GM12878 (cell line): Measurements from ENCODE around the gene TACC3. TPM values are rescaled to one million over a fixed set of nuclear protein-coding genes. Genes with fewer than 3 reads are reported as not detected.

Experiments used
- ATAC-seq: fragments of 200-7000 bp; cut with Tn5 transposase; 3 replicates; pipeline ENCODE4 v1.9.1; 2020; ENCODE audit warnings: mild to moderate bottlenecking, moderate library complexity
- BruUV-seq: library from RNA; stranded (reverse); fragments of 400-500 nt; replicated peaks from 2 replicates; lab custom pipeline; 2021; lab: Mats Ljungman, UMichigan
- CTCF ChIA-PET: fragments of 300-600 bp; sonication (Branson Sonifier 250); formaldehyde crosslinking; extraction: SDS; loops from one replicate; lab custom pipeline; 2021; ENCODE audit warnings: inconsistent platforms; lab: Yijun Ruan, JAX
- POLR2A ChIA-PET: fragments of 350-600 bp; formaldehyde crosslinking; extraction: SDS; loops from one replicate; lab custom pipeline; 2021; ENCODE audit warnings: inconsistent platforms; lab: Charles Lee
- RAD21 ChIA-PET: fragments of 300-600 bp; sonication (Branson Sonifier 250); formaldehyde crosslinking; loops from one replicate; lab custom pipeline; 2023; ENCODE audit warnings: antibody characterized with exemption; ENCODE audit not compliant: unreplicated experiment; lab: Charles Lee
- SMC1A ChIA-PET: fragments of 300-600 bp; sonication (Branson Sonifier 250); formaldehyde crosslinking; loops from one replicate; lab custom pipeline; 2023; ENCODE audit not compliant: unreplicated experiment, uncharacterized antibody; lab: Charles Lee
- DNase-seq: peaks from one replicate; pipeline ENCODE4 v3.0.0-alpha.2; 2011; ENCODE audit warnings: low read depth, low spot score
- FAIRE-seq: peaks from 3 replicates; lab custom pipeline; 2011; peaks lifted over from hg19 to GRCh38; lab: Jason Lieb, UNC
- H2AFZ ChIP-seq: 2 replicates; pipeline ENCODE4 v1.6.0; 2011; ENCODE audit warnings: low read depth, low read length, control low read depth; ENCODE audit not compliant: control insufficient read depth
- H3K27ac ChIP-seq: 2 replicates; pipeline ENCODE4 v1.5.1; 2011; ENCODE audit warnings: control low read depth; ENCODE audit not compliant: control insufficient read depth, insufficient read depth
- H3K27me3 ChIP-seq, 2 experiments: replicated peaks in 1 of 2; 2 replicates each; pipeline versions ENCODE4 v1.6.0 to v1.6.1; 2011; ENCODE audit warnings: low read length in 1 of 2; ENCODE audit not compliant: control insufficient read depth in 2 of 2, insufficient read depth in 2 of 2
- H3K36me3 ChIP-seq, 2 experiments: 2 replicates each; pipeline ENCODE4 v1.5.1; 2011; ENCODE audit warnings: low read length in 1 of 2; ENCODE audit not compliant: control insufficient read depth in 2 of 2, insufficient read depth in 2 of 2
- H3K4me1 ChIP-seq: 2 replicates; pipeline ENCODE4 v1.6.1; 2011; ENCODE audit warnings: mild to moderate bottlenecking, low read length, moderate library complexity, mixed read lengths; ENCODE audit not compliant: control insufficient read depth, insufficient read depth
- H3K4me2 ChIP-seq: 2 replicates; pipeline ENCODE4 v1.6.0; 2011; ENCODE audit warnings: control low read depth; ENCODE audit not compliant: control insufficient read depth, insufficient read depth
- H3K4me3 ChIP-seq: fragments of 200-600 bp; sonication (generic); 2 replicates; pipeline ENCODE4 v1.5.1; 2016
- H3K79me2 ChIP-seq: 2 replicates; pipeline ENCODE4 v1.6.0; 2011; ENCODE audit warnings: low read length; ENCODE audit not compliant: control insufficient read depth, insufficient read depth
- H3K9ac ChIP-seq: 2 replicates; pipeline ENCODE4 v1.8.0; 2011; ENCODE audit warnings: low read length, control low read depth, mixed read lengths; ENCODE audit not compliant: control insufficient read depth, insufficient read depth
- H3K9me3 ChIP-seq: replicated peaks from 3 replicates; pipeline ENCODE4 v1.5.1; 2011; ENCODE audit warnings: mild to moderate bottlenecking, low read length; ENCODE audit not compliant: control insufficient read depth, insufficient read depth
- H4K20me1 ChIP-seq: 2 replicates; pipeline ENCODE4 v1.6.0; 2011; ENCODE audit not compliant: control insufficient read depth, insufficient read depth
- BHLHE40 ChIP-seq, 2 experiments: fragments of 450-650 bp in 1 of 2; IDR thresholded peaks; 2 replicates each; pipeline ENCODE4 v1.6.1; 2011 to 2017; ENCODE audit warnings: low read depth in 2 of 2, borderline replicate concordance in 1 of 2, improper control_type of control experiment in 1 of 2, low read length in 1 of 2, mild to moderate bottlenecking in 1 of 2
- CBX5 ChIP-seq: sonication (generic); IDR thresholded peaks from 2 replicates; pipeline ENCODE4 v1.6.1; 2016; ENCODE audit warnings: low read depth, moderate library complexity, mild to moderate bottlenecking, inconsistent platforms
- CEBPB ChIP-seq, 2 experiments: fragments of 150-350 bp in 1 of 2; IDR thresholded peaks; 2 replicates each; pipeline ENCODE4 v1.6.1; 2012 to 2014; ENCODE audit warnings: low read depth in 2 of 2, low read length in 2 of 2, borderline replicate concordance in 1 of 2, inconsistent platforms in 1 of 2
- FOS ChIP-seq: IDR thresholded peaks from 3 replicates; pipeline ENCODE4 v1.6.1; 2011; ENCODE audit warnings: borderline replicate concordance; ENCODE audit not compliant: insufficient read length; ENCODE audit errors: extremely low read depth
- HDAC6 ChIP-seq: fragments of 200-600 bp; sonication (generic); IDR thresholded peaks from one replicate; pipeline ENCODE4 v1.8.0; 2017; ENCODE audit warnings: antibody characterized with exemption; ENCODE audit not compliant: unreplicated experiment
- KDM1A ChIP-seq: fragments of 200-600 bp; sonication (generic); IDR thresholded peaks from 2 replicates; pipeline ENCODE4 v1.6.1; 2016; ENCODE audit warnings: borderline replicate concordance
- RBBP5 ChIP-seq: fragments of 200-600 bp; sonication (generic); conservative IDR thresholded peaks from 2 replicates; pipeline ENCODE4 v1.6.1; 2016
- SMAD5 ChIP-seq: IDR thresholded peaks from 2 replicates; pipeline ENCODE4 v1.6.1; 2016; ENCODE audit warnings: antibody characterized with exemption, low read depth
- SMC3 ChIP-seq: IDR thresholded peaks from 2 replicates; pipeline ENCODE4 v1.6.1; 2011; ENCODE audit warnings: low read length, improper control_type of control experiment, borderline replicate concordance
- SPI1 ChIP-seq: IDR thresholded peaks from 2 replicates; pipeline ENCODE4 v1.6.1; 2011; ENCODE audit warnings: low read depth, mild to moderate bottlenecking, low read length, moderate library complexity, borderline replicate concordance; ENCODE audit not compliant: insufficient read depth
- SRF ChIP-seq, 2 experiments: IDR thresholded peaks; 2 replicates each; pipeline ENCODE4 v1.6.1; 2011; ENCODE audit warnings: low read depth in 2 of 2, low read length in 2 of 2, mild to moderate bottlenecking in 1 of 2, moderate library complexity in 1 of 2
- TAF1 ChIP-seq: IDR thresholded peaks from 2 replicates; pipeline ENCODE4 v1.6.1; 2011; ENCODE audit warnings: mild to moderate bottlenecking, low read depth, low read length, borderline replicate concordance
- ZNF207 ChIP-seq: fragments of 450-650 bp; IDR thresholded peaks from 2 replicates; pipeline ENCODE4 v1.6.1; 2014; ENCODE audit warnings: antibody characterized with exemption, mild to moderate bottlenecking, borderline replicate concordance
- ZNF24 ChIP-seq: fragments of 450-650 bp; IDR thresholded peaks from 2 replicates; pipeline ENCODE4 v1.6.1; 2017; ENCODE audit warnings: antibody characterized with exemption, mild to moderate bottlenecking
- WGBS: methylation state at CpG from one replicate; pipeline ENCODE4 v1.1.6; 2016; ENCODE audit warnings: low lambda C conversion rate; ENCODE audit not compliant: insufficient replicate concordance, insufficient coverage; ENCODE audit errors: missing lambda C conversion rate; 5-methylcytosine and 5-hydroxymethylcytosine counted together
- in situ Hi-C: fragments of 300-500 bp; cut with MboI; formaldehyde crosslinking; loops from 9 replicates; pipeline ENCODE4 v1.14.3; 2018; ENCODE audit warnings: mixed read lengths
- intact Hi-C: fragments of 100-400 bp; cut with micrococcal nuclease; formaldehyde crosslinking; loops from one replicate; pipeline ENCODE4 v1.14.2; 2022; ENCODE audit not compliant: unreplicated experiment
- polyA plus RNA-seq, 11 experiments: library from polyadenylated mRNA; depleted of rRNA in 4 of 11; unstranded in 6 of 11; stranded (reverse) in 5 of 11; fragments of >200 nt; fragmentation: Nextera tagmentation in 4 of 11; fragmentation: Illumina TruSeq in 1 of 11; extraction: Ambion mirVana in 4 of 11; extraction: Trizol in 1 of 11; gene quantifications; 1 replicate in 1 of 11; 2 replicates in 10 of 11; pipeline versions ENCODE4 v1.2.1 to v1.2.3, GENCODE V29; 2011 to 2016; ENCODE audit warnings: inconsistent platforms in 2 of 11, missing spikeins in 2 of 11, low read depth in 1 of 11
- total RNA-seq, 4 experiments: library from RNA; depleted of rRNA in 3 of 4; stranded (reverse); fragments of >200 nt in 3 of 4; fragmentation: Illumina TruSeq in 1 of 4; extraction: Trizol in 1 of 4; gene quantifications; 2 replicates each; pipeline versions ENCODE4 v1.2.1 to v1.2.3, GENCODE V29; 2013 to 2021
- TF ChIP-seq, protein P1 (sequence below): IDR thresholded peaks from 2 replicates; pipeline ENCODE4 v1.6.1; 2012; ENCODE audit warnings: low read depth, low read length, improper control_type of control experiment
- TF ChIP-seq, protein P2 (sequence below): fragments of 450-650 bp; conservative IDR thresholded peaks from 2 replicates; pipeline ENCODE4 v1.6.1; 2017; ENCODE audit warnings: mild to moderate bottlenecking, moderate library complexity

TACC3 gene
- total and polyA plus RNA-seq, 10 of the 15 experiments (the other 5 are each of a cell fraction or from before 2014, with no cell fraction given): 2.8 to 121 (median 73.3) TPM

- H3K4me2 ChIP-seq: peak overlapping the region; percentile 17; the same call in 1 of the 2 replicates
- ATAC-seq (no peak), FAIRE-seq (no peak), DNase-seq (no peak)
- CTCF ChIA-PET: no interaction called here
- RAD21 ChIA-PET: no interaction called here
- no peak overlapping the region for H3K27ac ChIP-seq
- WGBS: 2% methylated on average over 9 of the region's 44 CpGs
- intact Hi-C loops: no loop called here
- 0 out of 2 replicates have a peak overlapping the region, but pooled peaks have one; percentile 17 for H2AFZ ChIP-seq
- H3K36me3 ChIP-seq: no peaks in the 10 kb centered on the region
- POLR2A ChIA-PET: no interaction called here
- no peak overlapping the region for H3K9ac ChIP-seq
- H3K4me1 ChIP-seq: no peaks in the 10 kb centered on the region
- H4K20me1 ChIP-seq: no peaks in the 10 kb centered on the region
- no peaks in the 10 kb centered on the region for H3K79me2 ChIP-seq
- in situ Hi-C loops: no loop called here
- SMC1A ChIA-PET: no interaction called here
- no peak overlapping the region for H3K4me3 ChIP-seq
- TF ChIP-seq CEBPB (IDR thresholded peaks at IDR 0.05; ENCODE audit: borderline replicate concordance in 1 of 2, low read depth in 2 of 2, low read length in 2 of 2) (no peak), KDM1A (no peak), CBX5 (no peak), RBBP5 (no peak), ZNF24 (no peak), SMC3 (no peak), SRF (IDR thresholded peaks at IDR 0.05; ENCODE audit: low read depth in 2 of 2, low read length in 2 of 2) (no peak), SPI1 (no peak), TAF1 (no peak), FOS (no peak), HDAC6 (no peak), BHLHE40 (IDR thresholded peaks at IDR 0.05; ENCODE audit: borderline replicate concordance in 1 of 2, low read depth in 2 of 2, low read length in 1 of 2) (no peak), ZNF207 (no peak), SMAD5 (no peak)
- TF ChIP-seq, protein P1, sequence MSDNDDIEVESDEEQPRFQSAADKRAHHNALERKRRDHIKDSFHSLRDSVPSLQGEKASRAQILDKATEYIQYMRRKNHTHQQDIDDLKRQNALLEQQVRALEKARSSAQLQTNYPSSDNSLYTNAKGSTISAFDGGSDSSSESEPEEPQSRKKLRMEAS: no peak
- TF ChIP-seq, protein P2, sequence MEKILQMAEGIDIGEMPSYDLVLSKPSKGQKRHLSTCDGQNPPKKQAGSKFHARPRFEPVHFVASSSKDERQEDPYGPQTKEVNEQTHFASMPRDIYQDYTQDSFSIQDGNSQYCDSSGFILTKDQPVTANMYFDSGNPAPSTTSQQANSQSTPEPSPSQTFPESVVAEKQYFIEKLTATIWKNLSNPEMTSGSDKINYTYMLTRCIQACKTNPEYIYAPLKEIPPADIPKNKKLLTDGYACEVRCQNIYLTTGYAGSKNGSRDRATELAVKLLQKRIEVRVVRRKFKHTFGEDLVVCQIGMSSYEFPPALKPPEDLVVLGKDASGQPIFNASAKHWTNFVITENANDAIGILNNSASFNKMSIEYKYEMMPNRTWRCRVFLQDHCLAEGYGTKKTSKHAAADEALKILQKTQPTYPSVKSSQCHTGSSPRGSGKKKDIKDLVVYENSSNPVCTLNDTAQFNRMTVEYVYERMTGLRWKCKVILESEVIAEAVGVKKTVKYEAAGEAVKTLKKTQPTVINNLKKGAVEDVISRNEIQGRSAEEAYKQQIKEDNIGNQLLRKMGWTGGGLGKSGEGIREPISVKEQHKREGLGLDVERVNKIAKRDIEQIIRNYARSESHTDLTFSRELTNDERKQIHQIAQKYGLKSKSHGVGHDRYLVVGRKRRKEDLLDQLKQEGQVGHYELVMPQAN: no peak
- no TSS peak for BruUV-seq
- peaks cover 8 to 12% of the 10 kb centered on the region in 2 experiments for H3K27me3 ChIP-seq
- H3K9me3 ChIP-seq: no peaks in the 10 kb centered on the region
Measured at GRCh38 chr4:1793496-1793840, 72.1 kb downstream of the TACC3 start.
